Islet of Langerhans (tissue), 1 donor: Measurements from ENCODE around the gene AP5Z1.

Experiments used
- FAIRE-seq: peaks from one replicate; lab custom pipeline; 2011; peaks lifted over from hg19 to GRCh38; lab: Jason Lieb, UNC

Gene AP5Z1

GRCh38 chr7:4823441-4824119, 48.2 kb downstream of the AP5Z1 start:
- no peak for FAIRE-seq

GRCh38 chr7:4824120-4824775, 48.8 kb downstream of the AP5Z1 start:
- no peak for FAIRE-seq

GRCh38 chr7:4825081-4825480, 49.7 kb downstream of the AP5Z1 start:
- FAIRE-seq, result no peak

GRCh38 chr7:4828720-4829383, 53.4 kb downstream of the AP5Z1 start:
- FAIRE-seq, result no peak

- no peak for FAIRE-seq
Observed at GRCh38 chr7:4830176-4830575, 54.8 kb downstream of the AP5Z1 start.

- no peak for FAIRE-seq
Observed at GRCh38 chr7:4831723-4832495, 56.5 kb downstream of the AP5Z1 start.

GRCh38 chr7:4832711-4833110, 57.3 kb downstream of the AP5Z1 start:
- FAIRE-seq, result no peak

GRCh38 chr7:4833176-4833575, 57.8 kb downstream of the AP5Z1 start:
- no peak for FAIRE-seq

GRCh38 chr7:4833691-4834600, 58.5 kb downstream of the AP5Z1 start:
- no peak for FAIRE-seq

GRCh38 chr7:4834601-4835397, 59.4 kb downstream of the AP5Z1 start:
- no peak for FAIRE-seq

GRCh38 chr7:4835398-4836205, 60.2 kb downstream of the AP5Z1 start:
- no peak for FAIRE-seq

- no peak for FAIRE-seq
Observed at GRCh38 chr7:4836206-4836661, 60.8 kb downstream of the AP5Z1 start.

- no peak for FAIRE-seq
Observed at GRCh38 chr7:4837041-4837802, 61.8 kb downstream of the AP5Z1 start.

GRCh38 chr7:4837803-4838625, 62.6 kb downstream of the AP5Z1 start:
- no peak for FAIRE-seq

- FAIRE-seq, result no peak
Observed at GRCh38 chr7:4838626-4839334, 63.4 kb downstream of the AP5Z1 start.

GRCh38 chr7:4840079-4840501, 64.7 kb downstream of the AP5Z1 start:
- no peak for FAIRE-seq
